Endothelial cell of umbilical vein (primary cell): ENCODE results near the gene OR10H5.
"Not testable (repeated sequence)": the region's sequence is repeated elsewhere in the genome, so short reads cannot be mapped to it uniquely, and the experiment has no call there.

ENCODE experiments used
- CTCF ChIP-seq, 2 donors: IDR thresholded peaks; 1 replicate in 1 of 2; 2 replicates in 1 of 2; pipeline ENCODE4 v1.5.1; 2011; ENCODE audit warnings: low read length in 2 of 2, mild to moderate bottlenecking in 2 of 2, moderate library complexity in 2 of 2, control low read depth in 1 of 2, inconsistent platforms in 1 of 2, low read depth in 1 of 2; ENCODE audit not compliant: insufficient read depth in 1 of 2; ENCODE audit errors: extremely low read depth in 1 of 2
- POLR2AphosphoS5 ChIP-seq: IDR thresholded peaks from 2 replicates; pipeline ENCODE4 v1.6.1; 2012; ENCODE audit warnings: low read depth, mild to moderate bottlenecking, control low read depth, low read length, moderate library complexity; ENCODE audit not compliant: insufficient read depth

GRCh38 chr19:15843894-15844222 is 56.4 kb downstream of the OR10H5 start:
- not testable (repeated sequence) for TF ChIP-seq POLR2AphosphoS5; CTCF (IDR thresholded peaks at IDR 0.05; ENCODE audit: extremely low read depth in 1 of 2, insufficient read depth in 1 of 2, low read depth in 1 of 2, low read length in 2 of 2)
